ENCODE data around the gene KRT9.
"Not testable (repeated sequence)": the region's sequence is repeated elsewhere in the genome, so short reads cannot be mapped to it uniquely, and the experiment has no call there.

The KRT9 gene

GRCh38 chr17:41542786-41543185, 29.1 kb downstream of the KRT9 start:
- not testable (repeated sequence) for DNase-seq

- no peak for DNase-seq
Observed at GRCh38 chr17:41542357-41542756, 29.5 kb downstream of the KRT9 start.

GRCh38 chr17:41540921-41541625, 30.8 kb downstream of the KRT9 start:
- DNase-seq, result no peak

GRCh38 chr17:41539979-41540701, 31.7 kb downstream of the KRT9 start:
- no peak for DNase-seq

- DNase-seq, result no peak
Observed at GRCh38 chr17:41539071-41539492, 32.8 kb downstream of the KRT9 start.

DNA sequence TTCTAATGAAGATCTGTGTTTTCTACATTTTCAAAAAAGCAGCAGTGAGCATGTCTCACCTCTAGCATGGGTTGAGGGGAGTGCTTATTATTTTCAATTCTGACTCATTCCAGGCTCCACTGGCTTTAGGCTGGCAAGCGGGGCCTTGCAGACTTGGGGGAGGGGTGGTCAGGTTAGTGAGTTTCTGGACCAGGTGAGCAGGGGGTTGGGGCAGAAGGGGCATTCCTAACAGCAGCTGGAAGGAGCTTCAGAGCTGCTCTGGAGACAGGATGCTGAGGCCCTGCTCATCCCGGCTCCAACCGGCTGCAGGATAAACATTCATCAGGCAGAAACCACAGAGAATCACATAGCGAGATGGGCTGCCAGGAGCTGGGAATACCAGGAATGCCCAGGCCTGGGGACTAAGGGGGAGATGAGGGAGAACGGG, 33.3 kb downstream of the KRT9 start:
- no peak for DNase-seq

- DNase-seq, result no peak
Observed at GRCh38 chr17:41537990-41538389, 33.9 kb downstream of the KRT9 start.

GRCh38 chr17:41537614-41537954, 34.3 kb downstream of the KRT9 start:
- DNase-seq, result no peak

- no peak for DNase-seq
Observed at GRCh38 chr17:41536741-41537613, 34.9 kb downstream of the KRT9 start.

- DNase-seq, result no peak
Observed at GRCh38 chr17:41535764-41536481, 35.9 kb downstream of the KRT9 start.

- DNase-seq, result no peak
Observed at GRCh38 chr17:41534899-41535546, 36.8 kb downstream of the KRT9 start.

DNA sequence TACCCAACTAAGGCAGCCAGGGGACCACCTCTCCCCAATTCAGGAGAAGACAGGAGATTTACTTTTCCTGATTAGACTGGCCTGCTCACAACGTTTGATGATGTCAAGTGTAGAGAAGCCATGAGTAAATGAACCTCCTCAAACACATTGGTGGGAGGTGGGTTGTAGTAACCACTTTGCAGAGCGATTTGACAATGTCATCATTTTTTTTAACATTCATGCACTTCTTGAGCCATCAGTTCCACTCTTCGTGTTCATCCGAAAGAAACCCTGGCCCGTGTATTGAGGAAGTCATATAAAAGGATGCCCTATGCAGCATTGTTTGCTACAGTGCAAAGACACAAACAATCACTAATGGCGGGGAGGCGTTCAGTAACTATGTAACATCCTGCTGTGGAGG, 38.2 kb downstream of the KRT9 start:
- DNase-seq, result no peak

DNA sequence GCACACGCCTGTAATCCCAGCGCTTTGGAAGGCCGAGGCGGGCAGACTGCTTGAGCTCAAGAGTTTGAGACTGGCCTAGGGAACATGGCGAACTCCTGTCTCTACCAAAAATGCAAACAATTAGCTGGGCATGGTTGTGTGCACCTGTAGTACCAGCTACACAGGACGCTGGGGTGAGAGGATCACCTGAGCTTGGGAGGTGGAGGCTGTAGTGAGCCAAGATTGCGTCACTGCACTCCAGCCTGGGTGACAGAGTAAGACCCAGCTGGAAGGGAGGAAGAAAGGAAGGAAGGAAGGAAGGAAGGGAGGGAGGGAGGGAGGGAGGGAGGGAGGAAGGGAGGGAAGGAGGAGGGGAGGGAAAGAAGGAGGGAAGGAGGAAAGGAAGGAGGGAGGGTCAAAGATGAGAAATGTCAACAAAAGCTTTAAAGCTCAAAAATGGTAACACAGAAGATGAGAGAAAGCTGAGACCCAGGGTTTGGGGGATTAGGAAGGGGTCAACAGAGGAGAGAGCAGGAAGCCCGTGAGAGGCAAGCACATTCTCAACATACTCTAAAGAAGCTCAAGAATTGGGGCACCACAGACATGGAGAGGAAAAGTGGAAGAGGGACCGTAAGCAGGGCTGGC, 38.8 kb downstream of the KRT9 start:
- no peak for DNase-seq

DNA sequence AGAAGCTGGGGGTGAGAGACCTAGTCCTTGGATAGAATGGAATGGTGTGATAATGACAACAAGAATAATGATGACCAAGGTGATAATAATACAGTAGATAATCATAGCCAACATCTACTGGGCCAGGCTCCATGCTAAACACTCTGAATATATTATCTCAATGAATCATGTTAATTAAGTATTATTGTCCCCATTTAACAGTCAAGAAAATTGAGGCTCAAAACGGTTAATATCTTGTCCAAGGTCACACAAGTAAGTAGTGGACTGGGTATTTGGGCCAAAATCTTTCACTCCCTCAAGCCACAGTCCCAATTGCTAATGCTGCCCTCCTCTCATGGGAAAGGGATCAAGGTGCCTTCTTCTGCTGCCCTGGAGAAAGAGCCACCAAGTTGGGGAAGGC, 39.9 kb downstream of the KRT9 start:
- no peak for DNase-seq

DNA sequence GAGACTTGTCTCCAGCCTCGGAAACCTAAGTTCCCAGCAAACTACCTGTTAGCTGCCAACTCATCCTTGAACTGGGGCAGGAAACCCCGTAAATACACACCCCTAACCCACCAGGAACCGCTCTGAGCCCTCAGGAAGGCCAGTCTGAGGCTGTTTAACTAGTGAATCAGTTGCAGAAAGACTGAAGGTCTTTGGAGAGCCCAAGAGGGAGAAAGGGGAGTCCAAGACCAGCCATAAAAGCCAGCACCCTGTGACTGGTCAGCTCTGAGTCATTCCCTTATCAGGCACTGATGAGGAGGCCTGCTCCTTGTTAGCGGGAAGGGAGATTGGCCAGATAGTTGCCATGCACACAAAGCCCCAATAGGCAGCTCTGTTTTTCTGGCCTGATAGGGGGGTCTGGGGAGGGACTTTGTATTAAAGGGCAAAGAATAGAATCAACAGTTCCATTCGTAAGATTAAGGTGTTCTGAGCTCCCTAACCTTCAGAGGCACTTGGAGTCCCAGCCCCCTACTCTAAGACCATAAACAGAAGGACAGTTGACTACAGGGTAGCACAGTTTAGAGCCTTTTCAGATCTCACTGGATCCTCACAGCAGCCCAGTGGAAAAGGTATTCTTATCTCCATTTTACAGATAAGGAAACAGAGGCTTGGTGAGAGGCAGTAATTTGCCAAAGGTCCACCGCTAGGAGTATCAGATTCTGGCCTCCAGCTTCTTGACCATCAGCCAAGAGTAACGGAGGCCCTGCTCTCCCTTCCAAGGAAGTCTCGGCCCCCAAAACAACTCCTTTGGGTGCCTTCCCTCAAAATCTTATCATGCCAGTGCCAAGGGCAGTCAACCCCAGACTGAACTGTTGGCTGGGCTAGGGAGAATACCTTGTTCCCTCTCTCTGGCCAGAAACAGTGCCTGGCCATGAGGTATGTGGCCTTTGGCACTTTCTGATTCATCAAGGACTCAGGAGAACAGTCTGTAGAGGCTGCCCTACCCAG, 41.5 kb downstream of the KRT9 start:
- peak; percentile 16 for DNase-seq

GRCh38 chr17:41529491-41529915, 42.4 kb downstream of the KRT9 start:
- no peak for DNase-seq

- no peak for DNase-seq
Observed at GRCh38 chr17:41528959-41529353, 42.9 kb downstream of the KRT9 start.

- DNase-seq, result no peak
Observed at GRCh38 chr17:41527063-41528023, 44.5 kb downstream of the KRT9 start.

DNA sequence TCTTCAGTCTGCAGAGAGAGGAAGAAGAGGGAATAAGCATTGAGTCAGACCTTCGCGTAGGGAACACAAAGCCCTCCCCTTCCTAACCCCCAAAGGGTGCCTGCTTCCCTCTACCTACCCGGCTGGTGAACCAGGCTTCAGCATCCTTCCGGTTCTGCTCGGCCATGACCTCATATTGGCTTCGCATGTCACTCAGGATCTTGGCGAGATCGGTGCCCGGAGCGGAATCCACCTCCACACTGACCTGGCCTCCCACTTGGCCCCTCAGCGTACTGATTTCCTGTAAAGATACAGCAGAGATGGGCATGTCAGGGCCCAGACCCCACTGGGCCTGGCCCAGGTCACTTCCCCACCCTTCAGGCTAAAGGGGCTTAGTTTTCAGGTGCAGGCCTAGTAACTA, 47.6 kb downstream of the KRT9 start:
- no peak for DNase-seq

Data from DMS 273 treated with DMSO at 0.1 percent for 48 hours (cell line).